Measurements from ENCODE around the gene POMT1.

DNA sequence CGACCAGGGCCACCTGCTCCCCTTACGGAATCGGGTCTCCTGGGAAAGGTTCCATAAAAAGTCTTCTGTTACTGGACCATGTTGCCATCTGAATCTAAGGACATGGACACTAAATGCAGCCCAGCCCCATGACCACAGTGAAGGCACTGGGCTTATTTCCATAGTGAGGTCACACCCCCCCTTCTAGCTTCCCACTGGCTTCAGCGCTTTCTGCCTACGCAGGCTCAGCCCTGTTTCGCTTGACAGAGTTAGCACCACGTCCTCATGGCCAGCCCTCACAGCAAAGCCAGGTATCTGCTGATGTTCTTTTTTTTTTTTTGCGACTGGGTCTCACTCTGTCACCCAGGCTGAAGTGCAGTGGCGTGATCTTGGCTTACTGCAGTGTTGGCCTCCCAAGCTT is 14.2 kb downstream of the POMT1 start:
- TF ChIP-seq, protein P1, sequence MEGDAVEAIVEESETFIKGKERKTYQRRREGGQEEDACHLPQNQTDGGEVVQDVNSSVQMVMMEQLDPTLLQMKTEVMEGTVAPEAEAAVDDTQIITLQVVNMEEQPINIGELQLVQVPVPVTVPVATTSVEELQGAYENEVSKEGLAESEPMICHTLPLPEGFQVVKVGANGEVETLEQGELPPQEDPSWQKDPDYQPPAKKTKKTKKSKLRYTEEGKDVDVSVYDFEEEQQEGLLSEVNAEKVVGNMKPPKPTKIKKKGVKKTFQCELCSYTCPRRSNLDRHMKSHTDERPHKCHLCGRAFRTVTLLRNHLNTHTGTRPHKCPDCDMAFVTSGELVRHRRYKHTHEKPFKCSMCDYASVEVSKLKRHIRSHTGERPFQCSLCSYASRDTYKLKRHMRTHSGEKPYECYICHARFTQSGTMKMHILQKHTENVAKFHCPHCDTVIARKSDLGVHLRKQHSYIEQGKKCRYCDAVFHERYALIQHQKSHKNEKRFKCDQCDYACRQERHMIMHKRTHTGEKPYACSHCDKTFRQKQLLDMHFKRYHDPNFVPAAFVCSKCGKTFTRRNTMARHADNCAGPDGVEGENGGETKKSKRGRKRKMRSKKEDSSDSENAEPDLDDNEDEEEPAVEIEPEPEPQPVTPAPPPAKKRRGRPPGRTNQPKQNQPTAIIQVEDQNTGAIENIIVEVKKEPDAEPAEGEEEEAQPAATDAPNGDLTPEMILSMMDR (IDR thresholded peaks at IDR 0.05; ENCODE audit: insufficient read depth, low read depth, low read length): no peak
- TF ChIP-seq EZH2 (IDR thresholded peaks at IDR 0.05; ENCODE audit: insufficient read depth, low read length): no peak
